Karpas-422 (cell line): Measurements from ENCODE around the gene ACYP1. TPM values are rescaled to one million over a fixed set of nuclear protein-coding genes. Genes with fewer than 3 reads are reported as not detected.
A peak's percentile ranks its signal among the peaks of the same experiment; 100 is the strongest.

Experiments used
- DNase-seq: peaks from one replicate; pipeline ENCODE4 v3.0.0-alpha.2; 2015
- H2AFZ ChIP-seq: fragments of 200-600 bp; sonication (generic); 2 replicates; pipeline ENCODE4 v1.6.1; 2014; ENCODE audit warnings: antibody characterized with exemption, low read length, mixed read lengths
- H3K27ac ChIP-seq: fragments of 200-600 bp; sonication (generic); 2 replicates; pipeline ENCODE4 v1.5.1; 2014; ENCODE audit warnings: mild to moderate bottlenecking, low read length, moderate library complexity
- H3K27me3 ChIP-seq: fragments of 200-600 bp; sonication (generic); 2 replicates; pipeline ENCODE4 v1.6.1; 2014; ENCODE audit warnings: low read length, mixed read lengths
- H3K36me3 ChIP-seq: fragments of 200-600 bp; sonication (generic); 2 replicates; pipeline ENCODE4 v1.6.1; 2014; ENCODE audit warnings: low read length, mixed read lengths; ENCODE audit not compliant: insufficient read depth
- H3K4me1 ChIP-seq: fragments of 200-600 bp; sonication (generic); 2 replicates; pipeline ENCODE4 v1.6.1; 2014; ENCODE audit warnings: mild to moderate bottlenecking, low read length, mixed read lengths
- H3K4me2 ChIP-seq: fragments of 200-600 bp; sonication (generic); 2 replicates; pipeline ENCODE4 v1.6.1; 2014; ENCODE audit warnings: low read length, low read depth, mild to moderate bottlenecking; ENCODE audit not compliant: poor library complexity, severe bottlenecking
- H3K4me3 ChIP-seq: fragments of 200-600 bp; sonication (generic); 2 replicates; pipeline ENCODE4 v1.5.1; 2014; ENCODE audit warnings: mild to moderate bottlenecking, antibody characterized with exemption, low read length, mixed read lengths
- H3K79me2 ChIP-seq: fragments of 200-600 bp; sonication (generic); 2 replicates; pipeline ENCODE4 v1.6.1; 2014; ENCODE audit warnings: mild to moderate bottlenecking, low read length, mixed read lengths
- H3K9ac ChIP-seq: fragments of 200-600 bp; sonication (generic); 2 replicates; pipeline ENCODE4 v1.6.0; 2014; ENCODE audit warnings: low read length
- H3K9me2 ChIP-seq: fragments of 200-600 bp; sonication (generic), shearing (Covaris generic); replicated peaks from 2 replicates; pipeline ENCODE4 v1.6.0; 2014; ENCODE audit warnings: mild to moderate bottlenecking, low read length, moderate library complexity; ENCODE audit not compliant: insufficient read depth
- H3K9me3 ChIP-seq: fragments of 300-700, 200-600 bp; sonication (generic); 2 replicates; pipeline ENCODE4 v1.6.1; 2014; ENCODE audit warnings: low read length, mixed read lengths
- H4K20me1 ChIP-seq: fragments of 200-600 bp; sonication (generic); 2 replicates; pipeline ENCODE4 v1.6.1; 2014; ENCODE audit warnings: mild to moderate bottlenecking, antibody characterized with exemption, low read length, low read depth; ENCODE audit not compliant: insufficient read depth
- total RNA-seq: library from RNA; depleted of rRNA; stranded (reverse); fragments of >200 nt; shearing (Covaris generic); gene quantifications from 2 replicates; pipeline ENCODE4 v1.2.3, GENCODE V29; 2014; ENCODE audit warnings: low replicate concordance

The ACYP1 gene
- total RNA-seq, 1 experiment from 2014 or later, result 84.2 TPM

GRCh38 chr14:75025876-75026275, 37.9 kb downstream of the ACYP1 start:
- H2AFZ ChIP-seq, result no peak overlapping the region
- H3K9me2 ChIP-seq, result no peaks in the 10 kb centered on the region
- peaks cover 76% of the 10 kb centered on the region for H3K36me3 ChIP-seq
- H3K79me2 ChIP-seq, result no peaks in the 10 kb centered on the region
- no peaks in the 10 kb centered on the region for H3K27me3 ChIP-seq
- no peaks in the 10 kb centered on the region for H4K20me1 ChIP-seq
- no peak for DNase-seq
- H3K4me2 ChIP-seq, result no peak overlapping the region
- H3K9me3 ChIP-seq, result no peaks in the 10 kb centered on the region
- no peak overlapping the region for H3K4me3 ChIP-seq
- H3K4me1 ChIP-seq, result no peaks in the 10 kb centered on the region
- no peak overlapping the region for H3K27ac ChIP-seq
- no peak overlapping the region for H3K9ac ChIP-seq

- no peak overlapping the region for H3K4me2 ChIP-seq
- peaks cover 71% of the 10 kb centered on the region for H3K36me3 ChIP-seq
- H3K79me2 ChIP-seq, result no peaks in the 10 kb centered on the region
- no peaks in the 10 kb centered on the region for H3K27me3 ChIP-seq
- H3K9ac ChIP-seq, result no peak overlapping the region
- H2AFZ ChIP-seq, result no peak overlapping the region
- no peak overlapping the region for H3K4me3 ChIP-seq
- no peaks in the 10 kb centered on the region for H3K9me3 ChIP-seq
- no peaks in the 10 kb centered on the region for H3K9me2 ChIP-seq
- no peak overlapping the region for H3K27ac ChIP-seq
- no peaks in the 10 kb centered on the region; the same call in 1 of the 2 replicates for H4K20me1 ChIP-seq
- no peak for DNase-seq
- no peaks in the 10 kb centered on the region for H3K4me1 ChIP-seq
Observed at GRCh38 chr14:75025082-75025481, 38.7 kb downstream of the ACYP1 start.

GRCh38 chr14:75023108-75023507, 40.7 kb downstream of the ACYP1 start:
- no peaks in the 10 kb centered on the region; the same call in 1 of the 2 replicates for H4K20me1 ChIP-seq
- H3K79me2 ChIP-seq, result no peaks in the 10 kb centered on the region
- no peaks in the 10 kb centered on the region for H3K9me3 ChIP-seq
- H3K9ac ChIP-seq, result no peak overlapping the region
- no peak overlapping the region for H2AFZ ChIP-seq
- H3K9me2 ChIP-seq, result no peaks in the 10 kb centered on the region
- H3K4me2 ChIP-seq, result no peak overlapping the region
- H3K27ac ChIP-seq, result no peak overlapping the region
- H3K4me1 ChIP-seq, result no peaks in the 10 kb centered on the region
- peaks cover 71% of the 10 kb centered on the region for H3K36me3 ChIP-seq
- no peak overlapping the region for H3K4me3 ChIP-seq
- DNase-seq, result no peak
- H3K27me3 ChIP-seq, result no peaks in the 10 kb centered on the region

GRCh38 chr14:75022655-75023054, 41.2 kb downstream of the ACYP1 start:
- peaks cover 69% of the 10 kb centered on the region for H3K36me3 ChIP-seq
- no peaks in the 10 kb centered on the region for H3K4me1 ChIP-seq
- no peaks in the 10 kb centered on the region for H3K27me3 ChIP-seq
- no peaks in the 10 kb centered on the region; the same call in 1 of the 2 replicates for H4K20me1 ChIP-seq
- DNase-seq, result peak; percentile 62
- no peak overlapping the region for H3K9ac ChIP-seq
- no peak overlapping the region for H3K4me3 ChIP-seq
- no peak overlapping the region for H3K27ac ChIP-seq
- H2AFZ ChIP-seq, result no peak overlapping the region
- H3K79me2 ChIP-seq, result no peaks in the 10 kb centered on the region
- no peaks in the 10 kb centered on the region for H3K9me2 ChIP-seq
- H3K4me2 ChIP-seq, result no peak overlapping the region
- no peaks in the 10 kb centered on the region for H3K9me3 ChIP-seq

- Histone ChIP-seq H4K20me1 (no peaks in the 10 kb centered on the region; the same call in 1 of the 2 replicates), H3K27me3 (no peaks in the 10 kb centered on the region), H3K9me2 (no peaks in the 10 kb centered on the region), H3K79me2 (no peaks in the 10 kb centered on the region), H3K4me2 (no peak overlapping the region), H3K9ac (no peak overlapping the region), H3K9me3 (no peaks in the 10 kb centered on the region), H3K36me3 (peaks cover 76% of the 10 kb centered on the region), H3K4me3 (no peak overlapping the region), H3K27ac (no peak overlapping the region), H2AFZ (no peak overlapping the region), H3K4me1 (no peaks in the 10 kb centered on the region)
- DNase-seq, result no peak
Observed at GRCh38 chr14:75018694-75019093, 45.1 kb downstream of the ACYP1 start.

GRCh38 chr14:75016815-75017214, 47.0 kb downstream of the ACYP1 start:
- Histone ChIP-seq H3K4me1 (no peaks in the 10 kb centered on the region), H3K9me3 (no peaks in the 10 kb centered on the region), H3K9ac (no peak overlapping the region), H2AFZ (no peak overlapping the region), H4K20me1 (no peaks in the 10 kb centered on the region; the same call in 1 of the 2 replicates), H3K36me3 (peaks cover 66% of the 10 kb centered on the region), H3K27ac (no peak overlapping the region), H3K79me2 (no peaks in the 10 kb centered on the region), H3K27me3 (no peaks in the 10 kb centered on the region), H3K4me3 (no peak overlapping the region), H3K4me2 (no peak overlapping the region), H3K9me2 (no peaks in the 10 kb centered on the region)
- no peak for DNase-seq

- Histone ChIP-seq H3K4me3 (no peak overlapping the region), H3K9me3 (no peaks in the 10 kb centered on the region), H3K9me2 (no peaks in the 10 kb centered on the region), H3K9ac (no peak overlapping the region), H3K79me2 (no peaks in the 10 kb centered on the region), H3K27me3 (no peaks in the 10 kb centered on the region), H4K20me1 (no peaks in the 10 kb centered on the region; the same call in 1 of the 2 replicates), H3K36me3 (peaks cover 69% of the 10 kb centered on the region; the same call in 1 of the 2 replicates), H3K4me2 (no peak overlapping the region), H2AFZ (no peak overlapping the region), H3K4me1 (no peaks in the 10 kb centered on the region), H3K27ac (no peak overlapping the region)
- no peak for DNase-seq
Observed at GRCh38 chr14:75015496-75015895, 48.3 kb downstream of the ACYP1 start.

GRCh38 chr14:75013290-75013689, 50.5 kb downstream of the ACYP1 start:
- H3K9me2 ChIP-seq, result no peaks in the 10 kb centered on the region
- no peaks in the 10 kb centered on the region for H3K79me2 ChIP-seq
- peaks cover 66% of the 10 kb centered on the region; the same call in 1 of the 2 replicates for H3K36me3 ChIP-seq
- no peak overlapping the region for H2AFZ ChIP-seq
- no peaks in the 10 kb centered on the region for H3K27me3 ChIP-seq
- no peak for DNase-seq
- H4K20me1 ChIP-seq, result no peaks in the 10 kb centered on the region
- no peak overlapping the region for H3K4me3 ChIP-seq
- no peak overlapping the region for H3K27ac ChIP-seq
- H3K4me2 ChIP-seq, result no peak overlapping the region
- no peaks in the 10 kb centered on the region for H3K9me3 ChIP-seq
- no peak overlapping the region for H3K9ac ChIP-seq
- no peaks in the 10 kb centered on the region for H3K4me1 ChIP-seq
